Measurements from ENCODE around the gene CHRNA9.

DNA sequence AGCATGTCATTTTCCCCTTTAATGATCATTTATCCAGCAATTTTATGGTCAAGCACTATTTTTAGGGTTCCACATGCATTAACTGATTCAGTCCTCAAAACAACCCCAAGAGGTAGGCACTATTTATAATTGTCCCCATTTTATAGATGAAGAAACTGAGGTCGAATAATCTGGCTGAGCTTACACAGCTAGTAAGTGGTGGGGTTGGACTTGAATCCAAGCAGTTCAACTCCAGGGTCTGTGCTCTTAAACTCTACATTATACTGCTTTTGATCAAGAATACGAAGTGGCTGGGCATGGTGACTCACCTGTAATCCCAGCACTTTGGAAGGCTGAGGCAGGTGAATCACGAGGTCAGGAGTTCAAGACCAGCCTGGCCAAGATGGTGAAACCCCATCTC lies 3.2 kb upstream of the CHRNA9 start:
- TF ChIP-seq, protein P1, sequence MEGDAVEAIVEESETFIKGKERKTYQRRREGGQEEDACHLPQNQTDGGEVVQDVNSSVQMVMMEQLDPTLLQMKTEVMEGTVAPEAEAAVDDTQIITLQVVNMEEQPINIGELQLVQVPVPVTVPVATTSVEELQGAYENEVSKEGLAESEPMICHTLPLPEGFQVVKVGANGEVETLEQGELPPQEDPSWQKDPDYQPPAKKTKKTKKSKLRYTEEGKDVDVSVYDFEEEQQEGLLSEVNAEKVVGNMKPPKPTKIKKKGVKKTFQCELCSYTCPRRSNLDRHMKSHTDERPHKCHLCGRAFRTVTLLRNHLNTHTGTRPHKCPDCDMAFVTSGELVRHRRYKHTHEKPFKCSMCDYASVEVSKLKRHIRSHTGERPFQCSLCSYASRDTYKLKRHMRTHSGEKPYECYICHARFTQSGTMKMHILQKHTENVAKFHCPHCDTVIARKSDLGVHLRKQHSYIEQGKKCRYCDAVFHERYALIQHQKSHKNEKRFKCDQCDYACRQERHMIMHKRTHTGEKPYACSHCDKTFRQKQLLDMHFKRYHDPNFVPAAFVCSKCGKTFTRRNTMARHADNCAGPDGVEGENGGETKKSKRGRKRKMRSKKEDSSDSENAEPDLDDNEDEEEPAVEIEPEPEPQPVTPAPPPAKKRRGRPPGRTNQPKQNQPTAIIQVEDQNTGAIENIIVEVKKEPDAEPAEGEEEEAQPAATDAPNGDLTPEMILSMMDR (conservative IDR thresholded peaks at IDR 0.05; ENCODE audit: low read length): no peak
- TF ChIP-seq EZH2phosphoT487 (IDR thresholded peaks at IDR 0.05; ENCODE audit: borderline replicate concordance, low read depth, low read length): no peak
